IgD-negative memory B cell (primary cell): ENCODE results near the gene MAD1L1. TPM values are rescaled to one million over a fixed set of nuclear protein-coding genes. Genes with fewer than 3 reads are reported as not detected.
A peak's percentile ranks its signal among the peaks of the same experiment; 100 is the strongest.
"Not testable (repeated sequence)": the region's sequence is repeated elsewhere in the genome, so short reads cannot be mapped to it uniquely, and the experiment has no call there.

ENCODE experiments used
- H3K27ac Mint-ChIP-seq, 3 donors: one replicate each; pipeline ENCODE4 v1.8.0; 2020 to 2022; ENCODE audit warnings: mild to moderate bottlenecking in 3 of 3, mixed read lengths in 3 of 3, moderate library complexity in 1 of 3
- H3K27me3 Mint-ChIP-seq: one replicate; pipeline ENCODE4 v1.8.0; 2021; ENCODE audit warnings: mixed read lengths
- H3K36me3 Mint-ChIP-seq: one replicate; pipeline ENCODE4 v1.8.0; 2020; ENCODE audit warnings: mild to moderate bottlenecking, mixed read lengths
- H3K4me1 Mint-ChIP-seq, 3 donors: one replicate each; pipeline ENCODE4 v1.8.0; 2020 to 2022; ENCODE audit warnings: mixed read lengths in 3 of 3, mild to moderate bottlenecking in 1 of 3
- H3K4me3 Mint-ChIP-seq, 4 donors: one replicate each; pipeline ENCODE4 v1.8.0; 2020 to 2022; ENCODE audit warnings: mild to moderate bottlenecking in 4 of 4, mixed read lengths in 4 of 4, moderate library complexity in 3 of 4
- H3K9me3 Mint-ChIP-seq, 3 donors: one replicate each; pipeline ENCODE4 v1.8.0; 2020 to 2021; ENCODE audit warnings: mixed read lengths in 3 of 3, mild to moderate bottlenecking in 1 of 3
- polyA plus RNA-seq: library from polyadenylated mRNA; unstranded; fragments of 300-500 nt; fragmentation: Illumina TruSeq; gene quantifications from one replicate; pipeline ENCODE4 v1.2.3, GENCODE V29; 2021

MAD1L1 gene
- polyA plus RNA-seq, 1 donor from 2014 or later = 133 TPM

GRCh38 chr7:1974290-1975101 lies 258.2 kb downstream of the MAD1L1 start:
- Mint-ChIP-seq H3K4me1 (peaks cover 5 to 12% (median 11%) of the 10 kb centered on the region in 3 donors), H3K36me3 (peaks cover 2% of the 10 kb centered on the region), H3K9me3 (no peaks in the 10 kb centered on the region), H3K27me3 (no peaks in the 10 kb centered on the region), H3K27ac (peak overlapping the region in 2 of 3 donors; percentile 57 to 65), H3K4me3 (peak overlapping the region in 2 of 4 donors; percentile 11 to 22)

- H3K4me3 Mint-ChIP-seq = no peak overlapping the region
- H3K27ac Mint-ChIP-seq = peak overlapping the region in 1 of 3 donors; percentile 7
- H3K27me3 Mint-ChIP-seq = no peaks in the 10 kb centered on the region
- no peaks in the 10 kb centered on the region for H3K9me3 Mint-ChIP-seq
- H3K36me3 Mint-ChIP-seq = peaks cover 2% of the 10 kb centered on the region
- H3K4me1 Mint-ChIP-seq = peaks cover 8 to 15% (median 9%) of the 10 kb centered on the region in 3 donors
Measured at GRCh38 chr7:1973321-1974251, 259.2 kb downstream of the MAD1L1 start.

- H3K27me3 Mint-ChIP-seq = no peaks in the 10 kb centered on the region
Measured at GRCh38 chr7:1972744-1973143, 260.0 kb downstream of the MAD1L1 start.

GRCh38 chr7:1971946-1972654 lies 260.6 kb downstream of the MAD1L1 start:
- peaks cover 10 to 21% (median 18%) of the 10 kb centered on the region in 3 donors for H3K4me1 Mint-ChIP-seq
- peak overlapping the region in 1 of 3 donors; percentile 95 for H3K27ac Mint-ChIP-seq
- no peak overlapping the region for H3K4me3 Mint-ChIP-seq

More at GRCh38 chr7:1972744-1973143, 260.0 kb downstream of the MAD1L1 start:
- no peaks in the 10 kb centered on the region for H3K9me3 Mint-ChIP-seq
- peaks cover 2% of the 10 kb centered on the region for H3K36me3 Mint-ChIP-seq
- H3K27ac Mint-ChIP-seq = peak overlapping the region in 1 of 3 donors; percentile 7
- H3K4me3 Mint-ChIP-seq = no peak overlapping the region
- H3K4me1 Mint-ChIP-seq = peaks cover 8 to 17% (median 12%) of the 10 kb centered on the region in 3 donors

GRCh38 chr7:1970895-1971294 lies 261.9 kb downstream of the MAD1L1 start:
- no peak overlapping the region for H3K27ac Mint-ChIP-seq
- no peaks in the 10 kb centered on the region for H3K27me3 Mint-ChIP-seq

More at GRCh38 chr7:1971946-1972654, 260.6 kb downstream of the MAD1L1 start:
- Mint-ChIP-seq H3K27me3 (no peaks in the 10 kb centered on the region), H3K36me3 (peaks cover 2% of the 10 kb centered on the region), H3K9me3 (no peaks in the 10 kb centered on the region)

GRCh38 chr7:1970285-1970660 lies 262.5 kb downstream of the MAD1L1 start:
- not testable (repeated sequence) for H3K27ac Mint-ChIP-seq, H3K4me3 Mint-ChIP-seq

More at GRCh38 chr7:1970895-1971294, 261.9 kb downstream of the MAD1L1 start:
- Mint-ChIP-seq H3K9me3 (no peaks in the 10 kb centered on the region), H3K4me1 (peaks cover 13 to 21% (median 18%) of the 10 kb centered on the region in 3 donors), H3K36me3 (no peaks in the 10 kb centered on the region), H3K4me3 (peak overlapping the region in 1 of 4 donors; percentile 51)

GRCh38 chr7:1969459-1970284 lies 263.1 kb downstream of the MAD1L1 start:
- peaks cover 13 to 21% (median 18%) of the 10 kb centered on the region in 3 donors for H3K4me1 Mint-ChIP-seq
- no peaks in the 10 kb centered on the region for H3K36me3 Mint-ChIP-seq
- H3K27ac Mint-ChIP-seq = peak overlapping the region in 2 of 3 donors; percentile 14 to 42
- peak overlapping the region in 1 of 4 donors; percentile 38 for H3K4me3 Mint-ChIP-seq
- H3K27me3 Mint-ChIP-seq = no peaks in the 10 kb centered on the region
- H3K9me3 Mint-ChIP-seq = no peaks in the 10 kb centered on the region

More at GRCh38 chr7:1970285-1970660, 262.5 kb downstream of the MAD1L1 start:
- peaks cover 13 to 21% (median 18%) of the 10 kb centered on the region in 3 donors for H3K4me1 Mint-ChIP-seq
- not testable (repeated sequence) for H3K36me3 Mint-ChIP-seq, H3K9me3 Mint-ChIP-seq, H3K27me3 Mint-ChIP-seq

- Mint-ChIP-seq H3K36me3 (no peaks in the 10 kb centered on the region), H3K4me1 (peaks cover 13 to 21% (median 16%) of the 10 kb centered on the region in 3 donors), H3K9me3 (no peaks in the 10 kb centered on the region), H3K4me3 (no peak overlapping the region), H3K27me3 (no peaks in the 10 kb centered on the region), H3K27ac (no peak overlapping the region)
Measured at GRCh38 chr7:1968397-1969111, 264.2 kb downstream of the MAD1L1 start.

- Mint-ChIP-seq H3K36me3 (no peaks in the 10 kb centered on the region), H3K9me3 (no peaks in the 10 kb centered on the region), H3K4me1 (peaks cover 13 to 21% (median 16%) of the 10 kb centered on the region in 3 donors), H3K4me3 (peak overlapping the region in 3 of 4 donors; percentile 53 to 70 (median 65)), H3K27me3 (no peaks in the 10 kb centered on the region), H3K27ac (peak overlapping the region; percentile 27 to 78 (median 41))
Measured at GRCh38 chr7:1967512-1968396, 265.0 kb downstream of the MAD1L1 start.

- Mint-ChIP-seq H3K36me3 (peaks cover 8% of the 10 kb centered on the region), H3K4me1 (peaks cover 13 to 21% (median 16%) of the 10 kb centered on the region in 3 donors), H3K4me3 (no peak overlapping the region), H3K27me3 (no peaks in the 10 kb centered on the region), H3K9me3 (peaks cover 0 to 9% (median 0%) of the 10 kb centered on the region in 3 donors), H3K27ac (peak overlapping the region in 2 of 3 donors; percentile 41 to 78)
Measured at GRCh38 chr7:1966631-1967200, 266.0 kb downstream of the MAD1L1 start.

GRCh38 chr7:1965579-1966294 lies 267.0 kb downstream of the MAD1L1 start:
- H3K27me3 Mint-ChIP-seq = no peaks in the 10 kb centered on the region
- no peak overlapping the region for H3K4me3 Mint-ChIP-seq
- peaks cover 0 to 19% (median 4%) of the 10 kb centered on the region in 3 donors for H3K9me3 Mint-ChIP-seq
- peaks cover 15% of the 10 kb centered on the region for H3K36me3 Mint-ChIP-seq
- H3K4me1 Mint-ChIP-seq = peaks cover 13 to 25% (median 16%) of the 10 kb centered on the region in 3 donors
- no peak overlapping the region for H3K27ac Mint-ChIP-seq
